T-helper 1 cell treated with Interleukin-12 subunit alpha and Interleukin-12 subunit beta and Interleukin-4 antibody, amounts not matched to agents 30 μg/mL and 1 μg/mL, for 36 hours (primary cell): ENCODE data around the gene CCDC85A.
"Not testable (repeated sequence)": the region's sequence is repeated elsewhere in the genome, so short reads cannot be mapped to it uniquely, and the experiment has no call there.

Experiments
- H3K27ac Mint-ChIP-seq: one replicate; pipeline ENCODE4 v1.8.0; 2021; ENCODE audit warnings: mild to moderate bottlenecking, mixed read lengths
- H3K27me3 Mint-ChIP-seq: one replicate; pipeline ENCODE4 v1.8.0; 2021; ENCODE audit warnings: low read depth, mixed read lengths
- H3K36me3 Mint-ChIP-seq: one replicate; pipeline ENCODE4 v1.8.0; 2021; ENCODE audit warnings: low read depth, mixed read lengths
- H3K4me1 Mint-ChIP-seq: one replicate; pipeline ENCODE4 v1.8.0; 2021; ENCODE audit warnings: low read depth, mixed read lengths
- H3K4me3 Mint-ChIP-seq: one replicate; pipeline ENCODE4 v1.8.0; 2021; ENCODE audit warnings: mild to moderate bottlenecking, moderate library complexity, mixed read lengths
- H3K9me3 Mint-ChIP-seq: one replicate; pipeline ENCODE4 v1.8.0; 2021; ENCODE audit warnings: mixed read lengths

Gene CCDC85A

DNA sequence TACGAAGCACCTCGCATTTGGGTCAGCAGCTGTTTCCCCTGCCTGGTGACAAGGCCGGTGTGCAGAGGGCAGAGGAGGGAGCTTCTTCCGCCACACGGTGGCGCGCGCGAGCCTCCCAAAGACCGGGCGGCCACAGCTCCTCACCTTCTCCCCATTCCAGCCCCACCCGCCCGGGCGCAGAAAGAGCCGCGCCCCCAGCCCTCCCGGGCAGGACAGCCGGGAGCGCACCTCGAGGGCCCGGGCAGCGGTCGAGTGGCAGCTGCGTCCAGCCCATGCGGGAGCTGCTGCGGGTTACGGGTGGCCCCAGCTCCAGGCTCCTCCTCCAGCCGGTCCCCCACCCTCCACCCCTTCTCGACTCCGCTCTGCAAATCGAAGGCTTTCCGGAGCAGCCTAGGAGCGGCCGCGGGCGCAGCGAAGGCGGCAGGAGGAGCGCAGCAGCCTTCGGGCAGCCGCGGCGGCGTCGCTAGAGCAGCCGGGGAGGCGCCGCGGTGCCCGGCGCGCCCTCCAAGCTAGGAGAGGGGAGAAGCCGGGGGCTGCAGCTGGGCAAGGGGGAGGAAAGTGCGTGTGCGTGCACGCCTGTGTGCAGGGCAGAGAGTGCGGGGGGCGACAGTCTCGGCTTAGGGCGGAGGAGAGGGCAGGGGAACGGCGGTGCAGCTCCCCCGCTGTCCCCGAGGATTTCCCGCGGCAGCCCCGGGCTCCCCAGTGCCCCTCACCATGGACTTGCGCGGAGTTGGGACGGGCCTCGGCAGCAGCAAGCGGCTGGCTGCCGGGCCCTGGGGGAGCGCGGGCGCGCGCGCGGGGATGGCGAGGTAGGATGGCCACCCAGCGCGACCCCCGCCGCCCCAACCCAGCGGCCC is at the start of gene CCDC85A:
Gene CCDC85A (plus strand): TSS at position 348 of the 857 bp plus-strand sequence. CDS start 635 bp downstream, outside the sequence.
- no peaks in the 10 kb centered on the region for H3K9me3 Mint-ChIP-seq
- peaks cover 55% of the 10 kb centered on the region for H3K27me3 Mint-ChIP-seq

DNA sequence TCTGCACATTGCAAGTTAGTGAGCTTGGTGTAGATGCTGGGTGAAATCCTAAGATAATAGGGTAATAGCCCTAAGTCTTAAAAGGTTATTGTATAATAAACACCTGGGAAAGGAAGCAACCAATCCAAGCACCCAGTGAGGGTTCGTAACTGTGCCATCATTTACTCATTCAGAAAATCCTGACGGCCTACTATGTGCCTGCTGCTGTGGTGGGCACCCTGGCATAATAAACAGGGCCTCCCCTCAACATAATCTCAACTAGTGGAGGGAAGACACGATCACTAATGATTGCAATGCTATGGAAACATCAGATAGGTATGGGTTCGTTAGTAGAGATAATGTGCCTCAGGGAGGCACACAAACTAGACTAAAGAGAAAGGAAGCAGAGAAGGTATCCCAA is 48.9 kb upstream of the CCDC85A start:
- H3K4me1 Mint-ChIP-seq = no peaks in the 10 kb centered on the region
- H3K36me3 Mint-ChIP-seq = no peaks in the 10 kb centered on the region
- no peaks in the 10 kb centered on the region for H3K9me3 Mint-ChIP-seq
- H3K27ac Mint-ChIP-seq = no peak overlapping the region
- peaks cover 4% of the 10 kb centered on the region for H3K27me3 Mint-ChIP-seq
- H3K4me3 Mint-ChIP-seq = no peak overlapping the region

More for the DNA sequence above, at the start of gene CCDC85A:
- Mint-ChIP-seq H3K4me1 (peaks cover 5% of the 10 kb centered on the region), H3K4me3 (no peak within 1 kb of the TSS), H3K36me3 (no peaks in the 10 kb centered on the region), H3K27ac (no peak within 1 kb of the TSS)

DNA sequence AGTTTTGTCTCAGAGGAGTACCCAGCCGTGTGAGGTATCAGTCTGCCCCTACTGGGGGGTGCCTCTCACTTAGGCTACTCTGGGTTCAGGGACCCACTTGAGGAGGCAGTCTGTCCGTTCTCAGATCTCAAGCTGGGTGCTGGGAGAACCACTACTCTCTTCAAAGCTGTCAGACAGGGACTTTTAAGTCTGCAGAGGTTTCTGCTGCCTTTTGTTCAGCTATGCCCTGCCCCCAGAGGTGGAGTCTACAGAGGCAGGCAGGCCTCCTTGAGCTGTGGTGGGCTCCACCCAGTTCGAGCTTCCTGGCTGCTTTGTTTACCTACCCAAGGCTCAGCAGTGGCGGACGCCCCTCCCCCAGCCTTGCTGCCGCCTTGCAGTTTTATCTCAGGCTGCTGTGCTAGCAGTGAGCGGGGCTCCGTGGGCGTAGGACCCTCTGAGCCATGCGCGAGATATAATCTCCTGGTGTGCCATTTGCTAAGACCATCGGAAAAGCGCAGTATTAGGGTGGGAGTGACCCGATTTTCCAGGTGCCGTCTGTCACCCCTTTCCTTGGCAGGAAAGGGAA is 41.2 kb upstream of the CCDC85A start:
- H3K9me3 Mint-ChIP-seq, H3K27ac Mint-ChIP-seq, H3K36me3 Mint-ChIP-seq, H3K27me3 Mint-ChIP-seq, H3K4me3 Mint-ChIP-seq, H3K4me1 Mint-ChIP-seq: not testable (repeated sequence)

DNA sequence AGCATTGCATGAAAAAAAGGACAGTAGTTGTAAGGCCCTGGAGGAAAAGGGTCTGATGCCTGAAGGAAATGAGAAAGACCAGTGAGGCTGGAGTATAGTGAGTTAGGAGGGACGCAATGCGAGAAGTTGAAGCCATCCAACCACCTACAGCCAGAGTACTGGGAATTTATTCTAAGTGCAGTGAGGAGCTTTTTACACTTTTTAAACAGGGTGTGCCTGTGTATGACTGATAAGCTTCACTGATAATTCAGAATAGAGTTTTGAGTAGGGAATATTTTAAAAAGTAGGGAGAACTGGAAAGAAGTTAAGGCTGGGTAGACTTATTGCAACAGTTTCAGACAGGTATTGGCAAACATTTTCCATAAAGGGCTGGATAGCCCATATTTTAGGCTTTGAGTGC is 35.9 kb upstream of the CCDC85A start:
- H3K9me3 Mint-ChIP-seq = no peaks in the 10 kb centered on the region
- no peaks in the 10 kb centered on the region for H3K27me3 Mint-ChIP-seq
- no peaks in the 10 kb centered on the region for H3K4me1 Mint-ChIP-seq
- no peak overlapping the region for H3K27ac Mint-ChIP-seq
- H3K36me3 Mint-ChIP-seq = no peaks in the 10 kb centered on the region
- H3K4me3 Mint-ChIP-seq = no peak overlapping the region

DNA sequence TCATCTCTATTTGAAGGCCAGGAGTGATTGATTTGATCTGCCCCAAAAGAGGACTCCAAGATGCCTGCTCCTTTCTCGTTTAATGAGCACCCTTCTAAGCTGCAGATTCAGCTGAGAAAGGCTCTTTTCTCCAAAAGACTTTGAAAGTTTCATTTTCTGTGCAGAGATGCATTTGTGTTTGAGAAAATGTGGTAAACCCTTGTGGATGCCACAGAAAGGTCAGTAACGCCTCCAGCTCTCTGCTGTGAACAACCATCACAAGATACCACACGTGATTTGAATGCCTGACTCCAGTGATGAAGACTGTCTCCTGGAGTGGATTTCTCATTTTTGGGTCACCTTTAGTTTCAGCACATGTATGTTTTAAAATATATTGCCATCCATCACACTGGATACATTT is 35.0 kb upstream of the CCDC85A start:
- Mint-ChIP-seq H3K4me1 (no peaks in the 10 kb centered on the region), H3K27me3 (no peaks in the 10 kb centered on the region), H3K27ac (no peak overlapping the region), H3K4me3 (no peak overlapping the region), H3K9me3 (no peaks in the 10 kb centered on the region), H3K36me3 (no peaks in the 10 kb centered on the region)

DNA sequence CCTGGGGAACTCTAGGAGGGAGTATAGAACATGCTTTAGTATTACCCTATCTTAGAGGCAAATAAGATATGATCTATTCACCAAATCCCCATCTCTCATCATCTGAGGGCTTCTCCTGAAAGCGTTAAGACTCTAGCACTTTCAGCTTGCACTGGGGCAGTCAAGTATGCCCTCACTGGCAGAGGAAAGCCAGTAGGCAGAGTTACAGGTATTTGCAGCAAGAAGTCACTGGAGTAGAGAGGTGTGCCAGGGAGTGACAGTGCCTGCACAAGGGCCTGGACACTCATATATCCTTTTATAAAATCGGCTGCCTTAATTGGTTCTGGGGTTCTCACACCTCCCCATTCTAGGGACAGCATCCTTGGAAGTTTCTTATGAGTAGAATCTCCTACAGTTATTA is 31.9 kb upstream of the CCDC85A start:
- H3K36me3 Mint-ChIP-seq = no peaks in the 10 kb centered on the region

DNA sequence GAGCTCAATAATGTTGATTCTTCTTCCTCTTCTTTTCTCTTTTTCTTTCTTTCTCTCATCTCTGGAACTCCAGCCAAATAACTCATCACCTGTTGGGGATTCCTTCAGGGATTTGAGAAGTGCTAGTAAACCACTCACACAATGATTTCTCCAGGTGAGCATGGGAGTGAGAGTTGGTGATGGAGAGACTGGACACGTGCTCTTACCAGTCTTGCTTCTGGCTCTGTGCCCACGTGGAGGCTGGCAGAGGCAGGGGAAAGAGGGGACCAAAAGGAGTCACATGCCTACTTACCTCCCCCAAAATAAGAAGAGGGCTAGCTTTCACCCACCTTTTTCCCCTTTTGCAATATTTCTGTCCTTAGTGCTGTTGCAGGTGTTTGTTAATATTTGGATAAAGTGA is 28.6 kb upstream of the CCDC85A start:
- Mint-ChIP-seq H3K4me1 (no peaks in the 10 kb centered on the region), H3K4me3 (no peak overlapping the region), H3K27me3 (no peaks in the 10 kb centered on the region), H3K27ac (no peak overlapping the region), H3K9me3 (no peaks in the 10 kb centered on the region), H3K36me3 (no peaks in the 10 kb centered on the region)

More for the DNA sequence above, 31.9 kb upstream of the CCDC85A start:
- no peak overlapping the region for H3K27ac Mint-ChIP-seq
- H3K4me1 Mint-ChIP-seq = no peaks in the 10 kb centered on the region
- no peak overlapping the region for H3K4me3 Mint-ChIP-seq
- no peaks in the 10 kb centered on the region for H3K9me3 Mint-ChIP-seq
- H3K27me3 Mint-ChIP-seq = no peaks in the 10 kb centered on the region

DNA sequence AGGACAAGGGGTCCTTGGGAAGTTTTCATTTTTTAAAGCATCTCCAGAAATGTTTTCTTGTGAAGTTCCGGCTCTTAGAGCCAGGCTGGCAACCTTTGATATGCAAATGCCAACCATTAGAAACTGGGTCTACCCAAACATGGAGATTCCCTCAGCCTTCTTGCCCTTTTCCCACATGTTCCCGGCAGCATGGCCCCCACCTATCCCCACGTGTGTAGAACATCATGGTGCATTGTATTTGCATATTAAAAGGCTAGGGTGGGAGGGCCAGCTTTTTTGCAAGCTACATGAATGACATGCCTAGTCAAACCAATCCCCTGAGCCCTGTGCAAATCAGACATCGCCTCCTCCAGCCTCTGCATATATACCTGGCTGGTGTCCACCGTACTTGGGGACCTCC is 23.9 kb upstream of the CCDC85A start:
- not testable (repeated sequence) for H3K4me1 Mint-ChIP-seq, H3K27me3 Mint-ChIP-seq, H3K36me3 Mint-ChIP-seq, H3K9me3 Mint-ChIP-seq, H3K27ac Mint-ChIP-seq, H3K4me3 Mint-ChIP-seq

DNA sequence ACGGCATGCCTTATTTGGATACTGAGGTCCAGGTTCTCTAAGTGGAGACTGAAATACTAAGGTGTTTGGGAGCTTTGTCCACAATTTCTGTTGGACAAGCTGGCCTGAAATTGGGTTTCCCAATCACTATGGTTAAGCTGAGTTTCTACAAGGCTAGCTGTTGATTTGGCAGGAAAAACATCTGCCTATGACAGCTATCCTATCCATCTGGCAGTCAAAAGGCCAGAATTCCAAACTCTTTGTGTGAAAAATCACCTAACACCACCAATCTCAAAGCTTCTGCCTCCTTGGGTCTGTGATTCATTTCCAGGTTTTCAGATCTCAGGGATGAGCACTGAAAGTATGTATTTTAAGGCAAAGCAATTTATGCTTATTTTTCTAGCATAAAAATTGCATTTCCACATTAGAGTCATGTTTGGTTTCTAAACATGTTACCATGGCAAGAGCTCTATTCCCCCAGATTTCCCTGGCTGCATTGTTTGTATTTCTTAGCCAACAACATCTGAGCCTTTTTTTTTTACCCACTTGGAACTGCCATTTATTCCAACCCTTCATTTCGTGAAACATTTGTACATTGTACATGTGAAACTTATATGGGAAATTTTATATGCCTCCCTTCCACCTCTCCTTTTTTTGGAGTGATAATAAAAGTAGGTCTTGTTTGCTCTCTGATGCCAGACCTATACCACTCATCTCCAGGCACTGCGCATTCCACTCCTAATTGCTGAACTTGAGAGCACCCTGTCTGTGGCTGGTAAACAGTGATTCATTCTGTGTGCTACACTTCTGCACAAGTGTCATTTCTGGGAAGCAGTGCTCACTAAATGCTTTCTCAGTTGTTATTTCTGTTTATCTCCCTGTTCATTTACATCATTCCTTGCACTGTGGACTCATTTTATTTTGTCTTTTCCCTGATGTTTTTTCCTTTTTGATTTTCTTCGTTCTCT is 15.9 kb upstream of the CCDC85A start:
- no peak overlapping the region for H3K4me3 Mint-ChIP-seq
- H3K9me3 Mint-ChIP-seq = no peaks in the 10 kb centered on the region
- H3K27me3 Mint-ChIP-seq = no peaks in the 10 kb centered on the region
- H3K4me1 Mint-ChIP-seq = no peaks in the 10 kb centered on the region
- no peak overlapping the region for H3K27ac Mint-ChIP-seq
- H3K36me3 Mint-ChIP-seq = no peaks in the 10 kb centered on the region

DNA sequence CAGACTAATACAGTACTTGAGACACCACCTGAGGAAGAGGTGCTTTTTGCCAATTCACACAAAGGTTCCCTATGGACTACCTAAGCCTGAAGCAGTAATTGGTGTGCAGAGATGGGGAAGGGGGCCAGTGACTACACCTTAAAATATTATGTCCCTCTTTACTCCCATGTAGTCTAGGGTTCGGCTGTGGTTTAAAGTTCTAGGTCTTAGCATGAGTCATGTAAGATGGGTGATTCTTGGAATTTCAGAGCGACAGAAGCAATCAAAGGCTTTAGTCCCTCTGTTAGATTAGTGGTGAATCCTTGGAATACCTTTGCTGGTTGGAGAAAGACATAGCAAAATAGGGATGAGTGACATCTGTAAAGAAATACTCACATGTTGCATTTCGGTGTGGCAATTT is 14.3 kb upstream of the CCDC85A start:
- H3K27me3 Mint-ChIP-seq = no peaks in the 10 kb centered on the region
- H3K4me1 Mint-ChIP-seq = no peaks in the 10 kb centered on the region
- H3K27ac Mint-ChIP-seq = no peak overlapping the region
- no peaks in the 10 kb centered on the region for H3K36me3 Mint-ChIP-seq
- no peaks in the 10 kb centered on the region for H3K9me3 Mint-ChIP-seq
- no peak overlapping the region for H3K4me3 Mint-ChIP-seq

DNA sequence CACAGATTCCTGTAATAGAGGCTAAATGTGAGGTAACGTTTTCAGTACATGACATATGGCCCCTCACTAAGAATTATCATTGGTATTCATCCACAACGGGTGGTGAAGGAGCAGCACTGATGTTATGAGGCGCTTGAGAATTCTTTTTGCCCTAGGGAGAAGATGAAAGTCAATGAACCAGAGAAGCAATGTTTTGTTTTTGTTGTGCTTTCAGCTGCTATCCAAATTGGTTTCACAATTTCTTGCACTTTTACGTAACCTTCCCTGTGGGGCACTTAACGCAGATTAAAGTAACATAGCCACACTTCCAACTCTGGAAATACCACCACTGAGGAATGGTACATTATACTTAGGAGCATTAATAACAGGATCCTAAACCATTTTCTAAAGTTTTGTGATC is 13.3 kb upstream of the CCDC85A start:
- Mint-ChIP-seq H3K4me1 (no peaks in the 10 kb centered on the region), H3K27ac (no peak overlapping the region), H3K9me3 (no peaks in the 10 kb centered on the region), H3K27me3 (no peaks in the 10 kb centered on the region), H3K4me3 (no peak overlapping the region), H3K36me3 (no peaks in the 10 kb centered on the region)

DNA sequence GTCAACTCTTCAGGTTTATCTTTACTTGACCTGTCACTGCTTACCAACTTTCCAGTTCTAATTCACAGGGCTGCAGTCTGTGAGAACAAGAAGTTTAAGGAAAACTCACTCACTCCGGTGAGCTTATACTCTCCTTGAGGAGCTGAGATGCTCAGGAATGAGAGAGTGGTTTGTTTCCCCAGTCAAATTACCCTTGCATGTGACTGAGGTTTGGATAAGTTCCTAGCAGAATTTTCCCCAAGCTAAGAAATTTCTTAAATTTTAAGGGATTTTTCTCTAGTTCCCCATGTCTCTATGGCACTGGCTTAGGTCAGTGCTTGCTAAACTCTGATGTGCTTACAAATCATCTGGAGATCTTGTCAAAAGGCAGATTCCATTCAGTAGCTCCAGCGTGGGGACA is 12.8 kb upstream of the CCDC85A start:
- Mint-ChIP-seq H3K9me3 (no peaks in the 10 kb centered on the region), H3K27me3 (no peaks in the 10 kb centered on the region), H3K36me3 (no peaks in the 10 kb centered on the region)

DNA sequence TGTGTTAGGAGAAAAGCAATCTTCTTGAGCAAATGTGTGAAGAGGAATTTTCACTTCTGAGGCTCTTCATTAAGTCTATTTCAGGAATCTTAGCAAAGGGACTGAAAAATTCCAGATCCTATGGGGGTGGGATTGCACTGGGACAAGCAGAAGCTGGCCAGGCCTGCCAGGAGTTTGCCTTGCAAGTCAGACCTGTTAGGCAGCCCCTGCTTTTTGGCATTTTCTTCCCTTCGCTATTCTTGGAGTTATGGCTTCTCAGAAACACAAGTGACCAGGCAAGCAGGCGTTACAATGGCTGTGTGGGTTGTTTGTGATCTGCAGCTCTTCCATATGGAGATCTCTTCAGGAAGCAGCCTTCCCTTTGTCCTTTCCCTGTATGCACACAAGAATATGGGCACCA is 8.0 kb upstream of the CCDC85A start:
- Mint-ChIP-seq H3K36me3 (no peaks in the 10 kb centered on the region), H3K4me3 (no peak overlapping the region), H3K9me3 (no peaks in the 10 kb centered on the region), H3K27ac (no peak overlapping the region), H3K4me1 (peaks cover 1% of the 10 kb centered on the region), H3K27me3 (no peaks in the 10 kb centered on the region)

More for the DNA sequence above, 12.8 kb upstream of the CCDC85A start:
- Mint-ChIP-seq H3K27ac (no peak overlapping the region), H3K4me1 (no peaks in the 10 kb centered on the region), H3K4me3 (no peak overlapping the region)

DNA sequence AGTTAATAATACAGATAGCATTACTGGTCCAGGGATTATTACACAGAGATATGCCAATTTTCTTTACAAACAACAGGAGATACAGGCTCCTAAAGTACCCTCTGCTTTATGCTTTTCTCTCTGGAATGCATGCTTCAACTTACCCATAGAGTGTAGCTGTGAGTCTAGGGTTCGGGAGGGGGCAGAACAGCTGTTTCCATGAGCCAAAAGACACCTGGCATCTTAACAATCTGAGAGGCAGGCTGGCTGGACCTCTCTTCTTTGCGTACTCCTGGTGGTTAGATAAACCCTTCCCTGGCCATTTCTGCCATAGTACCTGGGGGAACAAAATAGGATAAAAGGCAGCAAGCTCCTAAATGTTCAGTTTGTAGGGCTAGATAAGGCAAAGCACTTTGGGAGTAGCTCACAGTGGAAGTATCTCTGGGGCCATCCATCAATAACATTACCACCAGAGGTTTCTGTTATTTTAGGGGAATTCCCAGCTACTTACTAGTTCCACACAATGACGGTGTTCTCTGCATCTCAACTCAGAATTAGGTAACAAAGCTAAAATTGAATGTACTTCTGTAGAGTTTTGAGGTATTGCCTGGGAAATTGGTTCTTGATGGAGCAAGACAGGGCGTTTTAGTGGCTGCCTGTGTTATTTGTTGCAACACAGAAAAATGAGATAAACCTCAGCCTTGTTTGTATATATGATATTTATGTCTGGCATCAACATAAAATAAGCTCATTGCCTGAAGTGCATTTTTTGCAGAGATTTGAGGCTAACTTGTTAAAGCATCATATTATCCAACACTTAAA is 6.2 kb upstream of the CCDC85A start:
- peaks cover 10% of the 10 kb centered on the region for H3K27me3 Mint-ChIP-seq
- no peak overlapping the region for H3K4me3 Mint-ChIP-seq
- H3K36me3 Mint-ChIP-seq = no peaks in the 10 kb centered on the region
- H3K27ac Mint-ChIP-seq = no peak overlapping the region
- no peaks in the 10 kb centered on the region for H3K9me3 Mint-ChIP-seq
- H3K4me1 Mint-ChIP-seq = peaks cover 1% of the 10 kb centered on the region
